ENCODE results near the gene LRFN4. TPM values are rescaled to one million over a fixed set of nuclear protein-coding genes. Genes with fewer than 3 reads are reported as not detected.

LRFN4 gene
- total and polyA plus RNA-seq, 2 donors (not counting 3 experiments of a cell fraction or from before 2014, with no cell fraction given), result 22.3 to 37.4 TPM

GRCh38 chr11:66820901-66821300 lies 36.0 kb upstream of the LRFN4 start:
- ChIA-PET CTCF (interaction anchor here (1.1 kb wide), 1 partner anchor 135 kb away, joined by 3 read pairs; no protein-coding TSS in a partner anchor), POLR2A (no interaction called here)

More at GRCh38 chr11:66820901-66821300, 36.0 kb upstream of the LRFN4 start:
- H3K9ac ChIP-seq (replicated peaks; ENCODE audit: extremely low read depth, insufficient read depth, low read length), result no peak overlapping the region
- no TSS peak for BruUV-seq (replicated peaks)
- FAIRE-seq, result no peak
- no peaks in the 10 kb centered on the region for H3K36me3 ChIP-seq (ENCODE audit: control insufficient read depth in 2 of 2, extremely low read depth in 1 of 2, insufficient read depth in 2 of 2, low read length in 2 of 2)
- H3K9me1 ChIP-seq (replicated peaks; ENCODE audit: control insufficient read depth, extremely low read depth, insufficient read depth, low read length), result no peaks in the 10 kb centered on the region
- no peaks in the 10 kb centered on the region for H3K27me3 ChIP-seq (ENCODE audit: control insufficient read depth in 2 of 2, insufficient read depth in 2 of 2, low read length in 2 of 2)
- H4K20me1 ChIP-seq (replicated peaks; ENCODE audit: control insufficient read depth, extremely low read depth, insufficient read depth, low read length), result no peaks in the 10 kb centered on the region
- dilution Hi-C loops (cut with MboI; ENCODE audit: extremely low pct_ligation_motif_present, low sequenced_read_pairs) (no loop called here), intact Hi-C loops (cut with micrococcal nuclease) (no loop called here)
- H3K4me3 ChIP-seq (replicated peaks in 1 of 3; ENCODE audit: insufficient read depth in 1 of 3, low read depth in 1 of 3, low read length in 3 of 3), result no peak overlapping the region
- no peak overlapping the region for H3K4me2 ChIP-seq (ENCODE audit: insufficient read depth, low read length)
- H3K79me2 ChIP-seq (ENCODE audit: control insufficient read depth, insufficient read depth, low read length), result no peaks in the 10 kb centered on the region
- no peak for TF ChIP-seq CTCF (IDR thresholded peaks at IDR 0.05; ENCODE audit: extremely low read depth in 1 of 2, insufficient read depth in 1 of 2, low read depth in 1 of 2, low read length in 2 of 2)
- no peak for TF ChIP-seq EZH2 (IDR thresholded peaks at IDR 0.05; ENCODE audit: borderline replicate concordance, low read depth, low read length, severe bottlenecking)
- no peak for TF ChIP-seq JUN (IDR thresholded peaks at IDR 0.05; ENCODE audit: borderline replicate concordance, insufficient read depth, insufficient read length, low read depth)
- TF ChIP-seq POLR2AphosphoS5 (IDR thresholded peaks at IDR 0.05; ENCODE audit: insufficient read depth, low read depth, low read length), result no peak
- no peak for TF ChIP-seq POLR2A (IDR thresholded peaks at IDR 0.05; ENCODE audit: low read depth, low read length)
- TF ChIP-seq FOS (IDR thresholded peaks at IDR 0.05; ENCODE audit: borderline replicate concordance, insufficient read depth, low read length), result no peak
- TF ChIP-seq MYC (IDR thresholded peaks at IDR 0.05; ENCODE audit: low read depth, low read length), result no peak
- no peak for TF ChIP-seq GATA2 (IDR thresholded peaks at IDR 0.05; ENCODE audit: insufficient read depth, insufficient read length, low read depth, low read length)
- no peak for TF ChIP-seq MAX (IDR thresholded peaks at IDR 0.05; ENCODE audit: insufficient read depth, insufficient read length)
- H3K4me1 ChIP-seq (ENCODE audit: control insufficient read depth, extremely low read depth, insufficient read depth, low read length), result peaks cover 2% of the 10 kb centered on the region
- H3K9me3 ChIP-seq (replicated peaks; ENCODE audit: control insufficient read depth, insufficient read depth, low read length), result no peaks in the 10 kb centered on the region
- no peak overlapping the region for H3K27ac ChIP-seq (ENCODE audit: insufficient read depth, low read depth, low read length)
- DNase-seq (ENCODE audit: low read depth, low spot score), result no peak
- no peak overlapping the region for H2AFZ ChIP-seq (ENCODE audit: low read depth, low read length)
